ENCODE measurements around the gene SLC23A2. TPM values are rescaled to one million over a fixed set of nuclear protein-coding genes. Genes with fewer than 3 reads are reported as not detected.

The SLC23A2 gene
- polyA plus RNA-seq, 3 donors = 3.3 to 28.4 (median 6.4) TPM

DNA sequence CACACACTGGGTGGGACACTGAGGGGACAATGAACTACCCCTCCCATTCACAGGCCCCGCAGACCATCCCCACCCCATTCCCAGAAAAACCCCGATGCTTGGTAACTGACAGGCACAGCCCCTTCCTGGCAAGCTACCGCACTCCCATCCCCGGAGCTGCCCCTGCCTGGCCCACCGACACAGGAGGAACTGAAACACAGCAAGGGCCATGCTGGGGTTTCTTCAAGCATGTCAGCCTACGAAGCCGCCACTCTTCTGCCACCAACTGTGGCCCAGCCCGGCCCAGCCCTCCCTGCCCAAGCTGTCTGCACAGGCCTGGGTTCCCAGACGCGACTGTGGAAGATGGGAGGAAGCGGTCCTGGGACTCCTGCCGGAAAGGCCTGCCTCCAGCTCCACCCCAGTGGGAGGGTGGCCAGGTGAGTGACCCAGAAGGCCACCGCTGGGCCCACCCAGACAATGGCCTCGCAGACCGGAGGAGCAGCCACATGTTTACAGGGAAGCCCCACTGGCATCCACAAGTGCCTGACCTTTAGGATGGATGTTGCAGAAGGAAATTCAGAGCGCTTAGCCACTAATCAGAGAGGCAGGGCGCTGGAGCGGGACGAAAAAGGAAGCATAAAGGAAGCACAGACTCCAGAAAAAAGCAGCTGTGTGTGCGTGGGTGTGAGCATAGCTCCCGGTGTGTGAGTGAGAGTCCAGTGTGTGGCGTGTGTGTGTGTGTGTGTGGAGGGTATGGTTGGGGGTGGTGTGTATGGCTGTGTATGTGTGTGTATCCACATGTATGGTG, 188.0 kb downstream of the SLC23A2 start:
- Histone ChIP-seq H3K9me3 (replicated peaks in 1 of 2; ENCODE audit: control insufficient read depth in 1 of 2, insufficient read depth in 1 of 2, low read length in 2 of 2) (no peaks in the 10 kb centered on the region), H3K9ac (ENCODE audit: insufficient read depth, low read length, poor library complexity, severe bottlenecking) (peak overlapping the region; percentile 98), H3K36me3 (replicated peaks in 1 of 2; ENCODE audit: control insufficient read depth in 1 of 2, insufficient read depth in 2 of 2, low read length in 2 of 2) (peaks cover 21 to 59% of the 10 kb centered on the region in 2 donors), H3K4me1 (ENCODE audit: control insufficient read depth in 1 of 2, insufficient read depth in 2 of 2, low read length in 2 of 2) (peaks cover 95 to 100% of the 10 kb centered on the region in 2 donors), H3K4me3 (replicated peaks in 1 of 3; ENCODE audit: low read depth in 2 of 3, low read length in 3 of 3) (peak overlapping the region; percentile 34 to 68 (median 39)), H3K79me2 (ENCODE audit: insufficient read depth, low read length) (peaks cover 89% of the 10 kb centered on the region), H3K27ac (ENCODE audit: low read depth in 1 of 2, low read length in 2 of 2) (peak overlapping the region; percentile 96 to 100), H3K4me2 (replicated peaks; ENCODE audit: extremely low read depth, low read length, poor library complexity, severe bottlenecking) (peak overlapping the region; percentile 75), H4K20me1 (ENCODE audit: insufficient read depth, low read length) (peaks cover 59% of the 10 kb centered on the region), H2AFZ (ENCODE audit: insufficient read depth, low read depth, low read length, poor library complexity, severe bottlenecking) (no peak overlapping the region), H3K27me3 (ENCODE audit: control insufficient read depth in 2 of 2, insufficient read depth in 2 of 2, low read length in 2 of 2) (no peaks in the 10 kb centered on the region)
- intact Hi-C loops (cut with micrococcal nuclease) = loop anchor here in 1 of 2 donors (2.0 to 10.0 kb wide), 2 partner anchors 14 to 272 kb away; no protein-coding TSS in a partner anchor
- Mint-ChIP-seq H3K4me1 (peaks cover 94% of the 10 kb centered on the region), H3K27me3 (ENCODE audit: low read depth in 3 of 3) (peaks cover 0 to 3% (median 0%) of the 10 kb centered on the region in 3 donors), H3K4me3 (peak overlapping the region; percentile 86 to 94), H3K36me3 (peaks cover 45 to 79% of the 10 kb centered on the region in 2 donors), H3K9me3 (no peaks in the 10 kb centered on the region), H3K27ac (peak overlapping the region; percentile 100)
- TF ChIP-seq, protein P1, sequence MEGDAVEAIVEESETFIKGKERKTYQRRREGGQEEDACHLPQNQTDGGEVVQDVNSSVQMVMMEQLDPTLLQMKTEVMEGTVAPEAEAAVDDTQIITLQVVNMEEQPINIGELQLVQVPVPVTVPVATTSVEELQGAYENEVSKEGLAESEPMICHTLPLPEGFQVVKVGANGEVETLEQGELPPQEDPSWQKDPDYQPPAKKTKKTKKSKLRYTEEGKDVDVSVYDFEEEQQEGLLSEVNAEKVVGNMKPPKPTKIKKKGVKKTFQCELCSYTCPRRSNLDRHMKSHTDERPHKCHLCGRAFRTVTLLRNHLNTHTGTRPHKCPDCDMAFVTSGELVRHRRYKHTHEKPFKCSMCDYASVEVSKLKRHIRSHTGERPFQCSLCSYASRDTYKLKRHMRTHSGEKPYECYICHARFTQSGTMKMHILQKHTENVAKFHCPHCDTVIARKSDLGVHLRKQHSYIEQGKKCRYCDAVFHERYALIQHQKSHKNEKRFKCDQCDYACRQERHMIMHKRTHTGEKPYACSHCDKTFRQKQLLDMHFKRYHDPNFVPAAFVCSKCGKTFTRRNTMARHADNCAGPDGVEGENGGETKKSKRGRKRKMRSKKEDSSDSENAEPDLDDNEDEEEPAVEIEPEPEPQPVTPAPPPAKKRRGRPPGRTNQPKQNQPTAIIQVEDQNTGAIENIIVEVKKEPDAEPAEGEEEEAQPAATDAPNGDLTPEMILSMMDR (IDR thresholded peaks at IDR 0.05) = no peak
- WGBS (ENCODE audit: insufficient coverage) = 6% methylated on average over 21 of the region's 22 CpGs
- DNase-seq = peak in 2 of 3 donors; percentile 75

DNA sequence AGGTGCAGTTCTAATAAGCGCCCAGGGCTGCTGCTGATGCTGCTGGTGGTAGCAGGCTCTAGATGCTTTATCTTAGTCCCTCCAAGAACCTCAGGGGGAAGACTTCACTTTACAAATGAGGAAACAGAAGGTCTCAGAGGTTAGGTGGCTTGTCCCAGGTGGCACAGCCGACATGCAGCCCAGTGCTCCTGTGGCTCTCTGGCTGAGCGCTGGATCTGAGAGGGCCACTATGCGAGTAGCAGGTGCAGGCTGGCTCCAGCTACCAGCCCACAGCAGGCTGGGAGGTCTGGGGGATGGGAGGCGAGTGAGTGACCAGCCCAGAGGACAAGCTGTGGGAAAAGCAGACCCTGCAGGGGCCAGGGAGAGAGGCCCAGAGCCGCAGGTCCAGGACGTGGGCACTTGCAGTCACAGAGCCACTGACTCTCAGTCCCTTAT, 188.7 kb downstream of the SLC23A2 start:
- H3K36me3 Mint-ChIP-seq = peaks cover 47 to 79% of the 10 kb centered on the region in 2 donors
- Histone ChIP-seq H3K4me3 (replicated peaks in 1 of 3; ENCODE audit: low read depth in 2 of 3, low read length in 3 of 3) (peak overlapping the region in 2 of 3 experiments; percentile 39 to 68), H3K4me2 (replicated peaks; ENCODE audit: extremely low read depth, low read length, poor library complexity, severe bottlenecking) (peak overlapping the region; percentile 75), H3K27me3 (ENCODE audit: control insufficient read depth in 2 of 2, insufficient read depth in 2 of 2, low read length in 2 of 2) (no peaks in the 10 kb centered on the region), H2AFZ (ENCODE audit: insufficient read depth, low read depth, low read length, poor library complexity, severe bottlenecking) (no peak overlapping the region), H3K27ac (ENCODE audit: low read depth in 1 of 2, low read length in 2 of 2) (peak overlapping the region; percentile 96 to 100), H4K20me1 (ENCODE audit: insufficient read depth, low read length) (peaks cover 59% of the 10 kb centered on the region), H3K79me2 (ENCODE audit: insufficient read depth, low read length) (peaks cover 89% of the 10 kb centered on the region), H3K4me1 (ENCODE audit: control insufficient read depth in 1 of 2, insufficient read depth in 2 of 2, low read length in 2 of 2) (peaks cover 99 to 100% of the 10 kb centered on the region in 2 donors), H3K9me3 (replicated peaks in 1 of 2; ENCODE audit: control insufficient read depth in 1 of 2, insufficient read depth in 1 of 2, low read length in 2 of 2) (no peaks in the 10 kb centered on the region), H3K9ac (ENCODE audit: insufficient read depth, low read length, poor library complexity, severe bottlenecking) (peak overlapping the region; percentile 98), H3K36me3 (replicated peaks in 1 of 2; ENCODE audit: control insufficient read depth in 1 of 2, insufficient read depth in 2 of 2, low read length in 2 of 2) (peaks cover 23 to 59% of the 10 kb centered on the region in 2 donors)
- peak overlapping the region; percentile 86 to 94 for H3K4me3 Mint-ChIP-seq
- H3K27me3 Mint-ChIP-seq (ENCODE audit: low read depth in 3 of 3) = peaks cover 0 to 3% (median 0%) of the 10 kb centered on the region in 3 donors
- TF ChIP-seq, protein P1 (IDR thresholded peaks at IDR 0.05) = no peak
- WGBS (ENCODE audit: insufficient coverage) = 2% methylated on average over 5 of the region's 7 CpGs
- H3K9me3 Mint-ChIP-seq = no peaks in the 10 kb centered on the region
- H3K4me1 Mint-ChIP-seq = peaks cover 94% of the 10 kb centered on the region
- peak overlapping the region; percentile 100 for H3K27ac Mint-ChIP-seq
- intact Hi-C loops (cut with micrococcal nuclease) = loop anchor here in 1 of 2 donors (2.0 to 10.0 kb wide), 2 partner anchors 14 to 272 kb away; no protein-coding TSS in a partner anchor
- no peak for DNase-seq
